CD4-positive, alpha-beta T cell treated with Interleukin-2 at 100 ng/mL for 4 hours (primary cell): ENCODE results near the gene GLIS1.

Experiments used
- DNase-seq: peaks from one replicate; pipeline ENCODE4 v3.0.0-alpha.2; 2020; ENCODE audit warnings: low spot score

The GLIS1 gene

DNA sequence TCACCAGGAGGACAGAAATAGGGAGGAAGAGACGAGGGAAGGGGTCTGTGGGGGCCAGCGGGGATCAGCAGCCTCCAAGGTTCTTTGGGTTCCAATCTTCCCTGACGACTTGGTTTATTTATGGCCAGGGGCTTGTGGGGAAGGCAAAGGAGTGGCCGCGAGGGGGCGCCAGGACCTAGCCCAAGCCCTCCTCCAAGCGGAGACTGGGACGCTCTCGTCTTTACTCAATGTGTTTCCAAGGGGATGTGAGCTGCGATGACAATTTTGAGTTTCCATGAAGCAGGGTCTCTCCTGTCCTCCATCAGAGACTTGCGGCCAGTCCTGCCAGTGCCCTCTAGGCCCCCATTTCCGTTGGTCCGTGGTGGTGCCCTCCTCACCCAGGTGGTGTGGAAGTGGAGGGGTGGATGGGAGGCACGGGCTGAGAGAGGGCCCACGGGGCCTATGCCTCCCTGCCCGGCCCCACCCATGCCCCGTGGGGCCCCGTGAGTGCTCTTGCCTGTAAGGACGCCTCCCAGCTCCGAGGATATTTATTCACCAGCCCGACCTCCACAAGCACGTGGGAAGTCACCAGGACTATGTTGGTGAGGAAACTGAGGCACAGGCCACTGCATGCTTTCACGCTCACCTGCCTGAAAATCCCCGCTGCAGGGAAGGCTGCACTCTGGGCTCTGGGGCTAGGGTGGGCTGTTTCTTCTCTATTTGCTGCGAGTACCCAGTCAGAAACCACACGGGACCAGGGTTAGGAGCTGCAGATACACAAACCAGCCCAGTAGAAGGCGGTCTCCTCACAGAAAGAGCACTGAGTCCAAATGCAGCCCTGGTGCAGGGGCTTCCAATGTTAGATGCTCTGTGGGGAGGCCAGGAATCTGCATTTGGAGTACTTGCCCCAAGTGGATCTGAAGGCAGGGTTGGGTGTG lies 253.2 kb downstream of the GLIS1 start:
- DNase-seq = peak; percentile 54

DNA sequence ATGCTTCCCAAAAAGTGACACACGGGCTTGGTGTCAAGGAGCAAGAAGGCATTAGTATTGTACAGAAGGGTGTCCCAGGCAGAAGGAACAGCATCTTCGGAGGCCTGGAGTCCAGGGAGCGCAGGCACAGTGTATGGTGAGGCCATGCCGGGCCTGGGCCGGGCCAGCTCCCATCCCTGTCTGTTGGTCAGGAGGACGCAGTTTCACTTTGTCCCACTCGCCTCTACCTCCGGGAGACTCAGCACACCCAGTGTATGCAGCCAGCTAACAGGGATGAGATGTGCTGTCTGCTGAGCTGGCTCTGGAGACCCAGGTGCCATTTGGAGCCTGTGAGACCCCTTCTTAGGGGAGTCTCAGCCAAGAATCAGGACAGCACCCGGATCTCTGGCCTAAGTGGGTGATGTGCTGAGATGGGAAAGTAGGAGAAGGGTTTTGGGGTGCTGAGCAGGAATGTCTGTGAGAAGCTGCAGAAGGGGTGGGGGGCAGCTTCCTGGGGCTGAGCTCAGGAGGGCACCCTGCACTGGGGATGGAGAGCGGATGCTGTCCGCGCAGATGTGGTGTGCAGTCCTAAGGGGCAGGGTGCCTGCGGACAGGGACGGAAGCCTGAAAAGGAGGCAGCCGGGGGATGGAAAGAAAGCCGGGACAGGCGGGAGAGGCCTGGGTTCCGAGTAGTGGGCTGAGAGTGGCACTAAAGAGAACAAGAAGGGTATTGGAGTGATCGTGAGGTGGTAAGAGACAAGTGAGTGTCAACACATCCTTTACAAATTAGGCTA lies 254.1 kb downstream of the GLIS1 start:
- DNase-seq = no peak

DNA sequence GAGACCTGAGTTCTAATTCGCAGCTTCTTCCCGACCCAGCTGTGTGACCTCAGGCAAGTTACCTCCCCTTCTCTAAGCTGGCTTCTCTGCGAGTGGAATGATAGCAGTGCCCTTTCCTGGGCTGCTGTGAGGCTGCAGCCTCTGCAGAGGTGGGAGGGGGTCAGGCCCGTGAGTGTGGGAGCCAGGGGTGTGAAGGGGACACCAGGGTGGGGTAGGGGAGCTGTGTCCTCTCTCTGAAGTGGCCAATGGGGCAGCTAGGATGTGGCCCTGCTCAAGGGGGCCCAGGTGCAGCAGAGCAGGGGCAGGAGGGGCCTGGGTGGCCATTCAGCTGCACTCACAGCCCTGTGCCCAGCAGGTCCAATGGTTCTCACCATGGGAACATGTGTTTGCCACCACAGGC lies 255.3 kb downstream of the GLIS1 start:
- no peak for DNase-seq

DNA sequence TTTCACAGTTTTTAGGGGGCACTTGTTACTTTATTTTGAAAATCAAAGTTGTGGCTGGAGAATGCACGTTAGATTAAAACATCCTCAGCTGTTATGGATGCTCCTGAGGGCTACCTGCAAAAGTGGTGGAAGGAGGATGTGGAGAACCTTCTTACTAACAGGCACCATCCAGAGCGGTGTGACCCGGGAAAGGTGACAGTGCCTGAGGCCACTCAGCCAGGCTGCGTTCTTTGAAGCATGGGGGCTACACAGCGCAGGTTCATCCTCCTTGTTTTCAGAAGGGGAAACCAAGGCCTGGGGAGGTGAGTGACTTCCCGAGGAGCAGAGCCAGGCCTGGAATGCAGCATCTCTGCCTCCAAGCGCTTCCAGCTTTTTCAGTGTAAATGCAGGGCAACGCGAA lies 255.8 kb downstream of the GLIS1 start:
- DNase-seq = no peak

DNA sequence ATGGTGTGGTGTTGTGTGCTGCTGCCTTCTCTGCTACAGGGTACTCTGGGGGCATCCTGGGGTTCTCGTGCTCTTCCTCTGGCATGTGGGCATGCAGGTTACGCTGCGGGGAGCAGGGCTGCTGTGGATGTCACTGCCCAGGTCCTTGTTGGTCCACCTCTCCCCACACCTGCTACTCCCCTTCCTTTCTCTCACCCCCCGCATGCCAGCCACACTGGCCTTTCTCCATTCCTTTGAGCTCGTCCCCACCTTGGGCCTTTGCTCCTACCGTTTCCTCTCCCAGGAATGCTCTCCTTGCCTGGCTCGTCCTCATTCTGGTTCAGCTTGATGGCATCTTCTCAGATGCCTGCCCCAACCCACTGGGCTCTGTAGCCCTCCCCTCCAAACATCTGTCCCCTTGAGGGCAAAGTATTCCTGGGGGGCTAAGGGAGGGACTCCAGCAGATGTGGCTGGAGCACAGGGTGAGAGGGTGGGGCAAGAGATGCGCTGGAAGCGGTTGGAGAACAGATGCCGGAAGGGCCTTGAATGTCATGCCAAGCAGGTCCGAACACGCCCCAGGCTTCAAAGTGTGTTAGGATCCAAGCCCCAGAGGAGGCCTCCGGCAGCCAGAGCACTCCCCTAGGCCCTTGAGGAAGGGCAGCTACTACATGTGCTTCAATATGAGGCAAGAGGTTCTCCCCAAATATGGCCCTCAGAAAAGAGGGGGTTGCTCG lies 256.4 kb downstream of the GLIS1 start:
- no peak for DNase-seq

DNA sequence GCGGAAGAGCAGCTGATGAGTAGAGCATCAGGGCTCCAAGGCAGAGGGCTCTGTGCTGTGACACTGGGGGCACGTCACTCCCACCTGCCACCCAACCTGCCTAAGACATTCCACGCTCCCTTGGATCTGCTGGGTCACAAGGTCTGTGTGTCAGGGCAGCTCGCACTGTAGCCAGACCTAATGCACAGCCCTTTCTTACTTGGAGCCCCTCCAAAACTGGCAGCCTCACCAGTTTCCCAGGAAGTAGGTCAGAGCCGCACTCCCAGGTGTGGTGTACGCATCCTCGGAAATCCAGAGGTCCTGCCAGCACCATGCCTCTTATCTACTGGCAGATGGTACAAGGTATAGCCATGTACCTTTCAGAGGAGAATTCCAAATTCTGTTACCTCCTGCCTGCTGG lies 257.5 kb downstream of the GLIS1 start:
- no peak for DNase-seq

DNA sequence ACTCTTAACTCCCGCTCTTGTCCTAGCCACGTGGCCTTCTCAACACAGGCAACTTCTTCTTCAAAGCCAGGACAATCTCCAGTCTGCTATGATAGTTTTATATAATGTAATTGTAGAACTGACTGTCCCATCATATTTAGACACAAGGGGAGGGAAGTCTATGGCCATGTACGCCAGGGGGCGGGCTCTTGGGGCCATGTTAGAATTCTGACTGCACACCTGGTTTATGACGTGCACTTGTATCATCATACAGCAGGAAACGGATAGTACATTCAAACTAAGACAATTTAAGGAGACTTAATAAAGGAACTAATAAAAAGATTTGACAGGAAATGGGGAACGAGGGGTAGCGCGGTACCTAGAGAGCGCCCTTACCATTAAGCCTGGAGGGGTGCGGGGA lies 258.3 kb downstream of the GLIS1 start:
- no peak for DNase-seq

DNA sequence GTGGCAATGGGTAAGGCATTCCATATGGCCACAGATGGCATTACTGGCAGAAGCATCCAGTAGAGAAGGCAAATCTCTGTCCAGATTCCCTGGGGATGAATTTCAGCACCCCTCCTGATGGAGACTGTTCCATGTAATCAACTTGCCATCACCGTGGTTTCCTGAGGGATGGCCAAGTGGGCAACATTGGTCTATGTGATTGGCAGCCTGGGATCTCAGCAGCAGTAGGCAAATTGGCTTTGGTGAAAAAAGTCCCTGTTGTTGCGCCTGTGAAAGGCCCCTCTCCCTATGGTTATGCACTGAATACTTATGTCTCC lies 260.5 kb downstream of the GLIS1 start:
- no peak for DNase-seq

DNA sequence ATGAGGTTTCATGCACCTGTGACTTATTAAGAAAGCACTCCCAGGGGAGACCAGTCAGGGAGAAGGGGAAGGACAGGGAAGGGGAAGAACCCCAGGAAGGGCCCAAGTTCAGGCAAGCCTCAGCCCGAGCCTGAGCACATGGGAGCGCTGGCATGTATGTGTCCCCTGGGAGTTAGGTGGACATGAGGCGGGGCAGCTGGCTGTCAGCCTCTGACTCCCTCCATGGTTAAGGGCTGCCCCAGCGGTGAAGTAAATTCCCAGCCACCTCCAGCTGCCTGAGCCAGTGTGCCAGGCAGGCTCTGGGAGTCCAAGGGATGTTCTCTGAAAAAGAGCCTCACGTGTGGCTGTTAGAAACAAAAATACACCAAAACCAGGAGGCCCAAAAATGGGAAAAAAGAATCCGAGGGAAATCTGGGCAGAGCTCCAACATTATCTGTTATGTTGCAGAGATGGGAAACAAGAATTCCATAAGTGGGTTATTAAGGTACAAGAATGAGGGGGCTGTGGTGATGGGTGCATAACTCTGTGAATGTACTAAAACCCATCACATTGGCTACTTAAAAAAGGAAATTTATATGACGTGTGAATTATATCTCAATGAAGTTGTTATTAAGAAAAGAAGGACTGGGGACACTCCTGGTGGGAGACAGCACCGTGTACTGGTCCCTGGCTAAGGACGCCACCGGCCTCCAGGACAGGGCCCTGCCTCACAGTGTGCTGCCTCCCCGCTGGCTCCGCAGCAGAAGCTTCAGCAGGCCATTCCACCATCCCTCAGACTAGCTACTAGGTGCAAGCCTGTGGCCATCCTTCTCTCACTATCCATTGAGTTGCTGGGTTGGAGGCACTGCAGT lies 261.1 kb downstream of the GLIS1 start:
- DNase-seq = no peak

DNA sequence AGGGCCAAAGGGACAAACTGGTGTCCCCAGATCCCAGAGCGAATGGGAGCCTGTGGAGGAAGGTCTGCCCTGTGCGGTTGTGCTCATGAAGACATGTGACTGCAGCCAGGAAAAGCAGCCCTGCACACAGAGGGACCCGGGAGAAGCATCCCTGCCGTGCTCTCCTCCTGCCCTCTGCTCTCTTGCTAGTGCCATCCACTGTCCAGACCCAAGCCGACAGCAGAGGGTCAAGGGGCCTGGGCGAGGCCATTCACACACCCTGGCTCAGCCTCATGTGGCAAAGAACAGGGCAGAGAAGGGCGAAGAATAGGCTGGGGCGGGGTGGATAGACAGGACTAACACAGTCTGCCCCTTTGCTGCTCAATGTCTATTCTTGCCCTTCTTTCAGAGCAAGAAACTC lies 262.4 kb downstream of the GLIS1 start:
- no peak for DNase-seq

DNA sequence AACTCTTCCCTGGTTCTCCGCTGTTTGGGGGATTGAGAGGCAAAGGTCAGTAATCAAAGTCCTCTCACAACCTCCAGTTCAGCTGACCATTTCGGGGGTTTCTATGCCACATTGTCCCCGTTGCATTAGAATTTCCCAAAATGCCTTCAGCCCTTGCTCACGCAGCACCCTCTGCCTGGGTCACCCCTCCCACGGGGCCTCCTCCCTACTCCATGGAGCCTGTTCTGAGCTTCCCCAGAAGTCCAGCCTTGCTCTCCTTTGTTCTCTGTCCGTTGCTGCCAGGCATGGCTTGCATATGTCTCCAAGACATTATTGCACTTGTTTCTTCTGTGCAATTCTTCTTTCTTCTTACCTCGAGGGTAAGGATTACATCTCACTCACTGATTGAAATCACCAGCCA lies 263.3 kb downstream of the GLIS1 start:
- no peak for DNase-seq

DNA sequence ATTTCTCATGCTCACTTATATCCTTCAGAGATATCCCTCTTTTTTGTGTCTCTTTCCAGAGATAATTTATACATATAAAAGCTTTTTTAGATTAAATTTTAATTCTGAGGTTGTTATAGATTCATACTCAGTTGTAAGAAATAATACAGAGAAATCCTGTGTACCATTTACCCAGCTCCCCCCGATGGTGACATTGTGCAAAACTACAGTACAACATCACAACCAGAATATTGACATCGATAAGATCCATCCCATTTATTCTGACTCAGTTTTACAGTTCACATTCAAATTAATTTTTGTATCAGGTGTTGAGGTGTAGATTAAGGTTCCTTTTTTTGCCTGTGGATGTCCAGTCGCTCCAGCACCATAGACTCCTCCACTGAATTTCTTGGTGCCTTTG lies 265.5 kb downstream of the GLIS1 start:
- no peak for DNase-seq

DNA sequence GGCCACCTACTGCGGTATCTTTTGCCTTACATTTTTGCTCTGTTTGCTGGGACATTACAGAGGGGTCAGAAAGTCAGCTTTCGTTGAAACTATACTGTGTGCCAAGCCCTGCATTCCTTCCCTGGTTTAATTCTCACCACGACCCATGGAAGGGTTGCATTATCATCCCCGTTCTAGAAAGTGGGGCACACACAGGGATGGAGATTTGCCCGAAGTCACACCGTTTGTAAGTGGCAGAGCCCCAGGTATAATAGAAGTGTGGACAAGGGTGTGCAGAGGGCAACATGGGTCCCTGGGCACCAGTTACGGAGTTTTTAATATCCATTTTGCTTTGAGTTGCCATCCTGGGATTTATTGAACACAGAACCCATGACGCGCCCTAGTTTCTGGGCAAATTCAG lies 268.0 kb downstream of the GLIS1 start:
- no peak for DNase-seq

DNA sequence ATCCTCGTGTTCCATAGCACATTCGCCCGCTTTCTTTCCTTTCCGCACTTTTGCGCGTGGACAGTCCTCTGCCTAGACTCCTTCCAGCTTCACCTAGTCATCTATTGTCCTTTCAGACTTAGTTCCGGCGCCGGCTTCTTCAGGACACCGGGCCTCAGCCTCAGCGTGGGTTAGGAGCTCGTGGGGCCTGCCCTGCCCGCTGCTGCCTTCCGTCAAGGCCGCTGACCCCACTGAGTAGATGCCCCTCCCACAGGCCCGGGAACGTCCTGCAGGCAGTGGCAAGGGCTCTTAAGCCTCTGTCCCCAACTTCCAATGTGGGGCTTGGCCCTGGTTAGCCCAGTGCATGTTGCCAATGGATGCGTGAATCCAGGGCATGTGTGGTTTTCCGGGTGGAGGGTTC lies 268.4 kb downstream of the GLIS1 start:
- DNase-seq = no peak

DNA sequence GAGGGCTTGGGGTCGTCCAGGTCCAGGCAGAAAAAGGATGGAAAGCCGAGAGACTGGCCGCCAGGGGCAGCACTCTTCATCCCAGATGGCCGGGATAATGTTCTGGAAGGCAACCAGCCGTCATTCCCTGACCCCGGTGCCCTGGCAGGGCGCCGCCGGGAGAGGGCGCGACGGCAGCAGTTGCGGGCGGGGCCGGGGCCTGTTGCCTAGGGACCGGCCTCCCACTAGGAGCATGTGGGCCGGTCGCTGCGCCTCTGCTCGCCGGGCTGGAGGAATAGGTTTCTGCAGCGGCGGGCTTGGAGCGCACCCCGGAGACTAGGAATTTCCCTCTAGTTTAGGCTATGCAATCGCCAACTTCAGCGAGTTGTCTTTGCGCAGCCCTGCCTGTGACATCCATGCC lies 268.8 kb downstream of the GLIS1 start:
- DNase-seq = no peak

DNA sequence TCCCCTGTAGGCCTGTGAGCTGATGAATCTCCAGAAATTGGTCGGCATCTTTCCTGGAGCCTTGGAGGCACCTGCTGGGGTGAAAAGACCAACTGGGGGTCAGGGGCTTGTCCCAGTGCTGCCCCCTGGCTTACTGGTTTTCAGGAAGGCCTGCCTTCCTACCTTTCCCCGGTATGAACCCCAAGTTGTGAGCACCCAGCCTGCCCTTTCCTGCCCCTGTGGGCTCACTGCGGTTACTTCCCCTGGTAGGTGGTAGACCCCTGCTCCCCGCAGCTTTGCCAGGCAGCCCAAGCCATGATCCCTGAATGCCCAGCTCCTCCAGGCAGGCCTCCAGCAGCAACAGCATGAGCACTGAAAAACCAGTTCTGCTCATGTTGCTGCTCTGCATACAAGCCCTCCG lies 269.6 kb downstream of the GLIS1 start:
- DNase-seq = no peak

DNA sequence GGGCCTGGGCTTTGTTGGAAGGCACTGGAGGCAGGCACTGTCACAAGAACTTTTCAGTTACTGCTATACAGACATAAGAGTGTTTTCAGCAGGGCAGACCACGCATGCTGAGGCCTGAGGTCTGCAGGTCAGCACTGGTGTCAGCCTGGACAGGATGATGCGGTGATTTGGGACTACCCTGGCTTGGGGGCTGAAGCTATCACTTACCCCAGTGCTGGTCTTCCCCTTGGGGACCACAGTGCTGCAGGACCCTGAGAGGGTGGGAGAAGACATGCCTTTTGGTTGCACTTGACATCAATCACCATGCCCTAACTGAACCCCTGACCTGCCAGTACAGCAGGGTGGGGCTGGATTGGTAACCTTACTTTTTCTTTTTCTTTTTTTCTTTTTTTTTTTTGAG lies 270.6 kb downstream of the GLIS1 start:
- no peak for DNase-seq

DNA sequence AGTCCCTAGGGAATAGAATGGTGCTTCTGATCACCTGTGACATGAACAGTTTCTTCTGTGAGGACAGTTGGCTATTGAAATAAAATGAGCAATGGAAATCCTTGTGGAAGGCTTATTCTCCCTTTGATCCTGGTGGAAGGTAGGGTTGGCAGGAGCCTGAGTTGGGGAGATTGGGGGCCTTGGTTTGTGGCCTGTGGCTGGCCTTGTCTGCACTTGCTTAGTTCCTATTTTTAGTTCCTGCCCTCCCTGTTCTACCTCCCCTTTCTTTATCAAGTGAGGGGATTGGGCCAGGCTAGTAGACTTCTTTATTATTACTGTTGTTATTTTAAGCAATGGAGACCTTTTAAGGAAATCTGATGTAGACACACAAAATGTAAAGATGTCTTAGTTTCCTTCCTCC lies 271.6 kb downstream of the GLIS1 start:
- DNase-seq = no peak

DNA sequence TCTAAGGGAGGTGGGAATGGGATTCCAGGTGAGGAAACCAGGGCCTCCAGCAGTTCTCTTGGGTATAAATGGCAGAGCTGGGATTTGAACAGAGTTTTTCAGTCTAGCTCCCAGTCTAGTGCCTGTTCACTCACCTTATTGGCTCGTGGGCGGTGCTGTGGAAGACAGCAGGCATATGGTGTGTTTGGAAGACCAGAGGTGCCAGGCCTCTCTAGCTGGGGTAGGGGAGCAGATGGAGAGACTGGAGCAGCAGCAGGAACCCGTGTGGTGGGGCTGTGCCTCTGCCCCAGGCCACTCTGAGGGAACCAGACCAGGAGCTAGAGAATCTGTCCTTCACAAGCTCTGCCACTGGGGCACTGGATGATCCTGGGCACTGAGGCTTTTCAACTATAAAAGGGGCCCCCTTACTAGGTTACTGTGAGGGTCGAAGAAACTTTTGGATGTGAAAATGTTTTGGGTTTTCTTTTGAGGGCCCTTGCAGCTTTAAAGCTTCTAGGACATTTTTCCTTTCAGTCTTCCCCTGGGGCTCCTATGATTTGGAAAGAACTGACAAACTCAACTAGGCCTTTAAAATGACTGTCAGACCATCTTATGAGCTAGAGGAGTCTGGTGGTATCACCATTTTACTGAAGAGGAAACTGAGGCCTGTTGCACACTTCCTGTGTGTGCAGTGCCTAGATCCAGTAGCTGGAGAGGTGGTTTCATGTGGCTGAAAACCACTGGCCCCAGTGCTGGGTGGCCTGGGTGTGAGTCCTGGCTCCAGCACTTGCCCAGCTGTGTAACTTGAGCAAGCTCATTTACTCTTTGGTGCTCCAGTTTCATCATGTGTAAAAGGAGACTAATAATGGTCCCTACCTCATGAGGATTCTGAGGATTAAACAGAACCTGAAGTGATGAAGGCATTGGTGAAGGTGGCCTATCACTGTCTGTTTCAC lies 273.7 kb downstream of the GLIS1 start:
- DNase-seq = no peak

DNA sequence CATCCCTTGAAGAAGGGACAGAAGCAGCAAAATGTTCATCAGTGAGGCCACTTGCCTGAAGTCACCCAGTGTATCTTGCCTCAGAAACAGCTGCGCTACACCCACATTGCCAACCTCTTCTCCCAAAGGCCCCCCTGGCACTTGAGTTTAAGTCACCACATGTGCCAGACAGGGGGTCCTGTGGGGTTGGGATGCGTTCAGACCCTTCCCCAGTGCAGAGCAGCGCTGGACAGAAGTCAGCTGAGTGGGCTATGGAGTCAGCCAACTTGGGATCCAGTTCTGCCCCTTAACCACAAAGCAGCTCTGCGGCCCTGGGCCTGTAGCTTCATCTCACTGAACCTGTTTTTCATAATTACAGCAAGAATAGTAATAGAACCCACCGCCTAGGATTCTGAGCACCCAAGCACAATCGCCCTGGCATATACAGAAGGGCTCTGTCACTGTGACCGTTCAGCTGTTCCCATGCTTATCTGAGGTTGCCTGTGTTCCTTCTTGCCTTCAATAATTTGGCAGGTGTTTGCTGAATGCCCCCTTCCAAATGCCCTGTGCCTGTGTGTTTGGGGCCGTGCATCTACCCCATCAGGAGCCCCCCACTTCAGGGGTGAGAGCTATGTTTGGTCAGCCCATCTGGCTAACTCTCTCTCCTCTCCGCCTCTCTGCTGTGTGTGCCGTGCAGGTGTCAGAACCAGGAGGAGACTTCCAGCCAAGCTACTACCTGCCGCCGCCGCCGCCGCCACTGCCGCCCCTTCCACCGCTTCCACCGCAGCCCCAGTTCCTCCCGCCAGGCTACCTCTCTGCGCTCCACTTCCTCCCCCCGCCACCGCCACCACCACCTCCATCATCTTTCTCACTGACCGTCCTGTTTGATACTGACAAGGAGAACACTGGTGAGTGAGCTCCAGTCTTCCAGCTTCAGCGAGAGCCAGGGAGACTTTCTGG lies 274.7 kb downstream of the GLIS1 start:
- no peak for DNase-seq
